Calu3 (cell line): ENCODE measurements around the gene ACSM5. TPM values are rescaled to one million over a fixed set of nuclear protein-coding genes. Genes with fewer than 3 reads are reported as not detected.

Experiments
- BruUV-seq: library from RNA; stranded (reverse); fragments of 400-500 nt; replicated peaks from 2 replicates; lab custom pipeline; 2021; lab: Mats Ljungman, UMichigan
- CTCF ChIA-PET: fragments of 300-600 bp; sonication (Branson Sonifier 250); formaldehyde crosslinking; loops from one replicate; lab custom pipeline; 2022; ENCODE audit warnings: antibody characterized with exemption; lab: Charles Lee
- DNase-seq: peaks from one replicate; pipeline ENCODE4 v3.0.0; 2022
- H3K27ac Mint-ChIP-seq: one replicate; pipeline ENCODE4 v1.8.0; 2022; ENCODE audit warnings: mixed read lengths; ENCODE audit not compliant: unreplicated experiment
- H3K27me3 Mint-ChIP-seq: one replicate; pipeline ENCODE4 v1.8.0; 2022; ENCODE audit warnings: mixed read lengths; ENCODE audit not compliant: unreplicated experiment
- H3K36me3 Mint-ChIP-seq: one replicate; pipeline ENCODE4 v1.8.0; 2022; ENCODE audit warnings: mild to moderate bottlenecking, moderate library complexity, mixed read lengths; ENCODE audit not compliant: insufficient read depth, unreplicated experiment
- H3K4me1 Mint-ChIP-seq: one replicate; pipeline ENCODE4 v1.8.0; 2022; ENCODE audit warnings: mild to moderate bottlenecking, low read depth, mixed read lengths; ENCODE audit not compliant: unreplicated experiment
- H3K4me3 Mint-ChIP-seq: one replicate; pipeline ENCODE4 v1.8.0; 2022; ENCODE audit warnings: mild to moderate bottlenecking, low read depth, moderate library complexity, mixed read lengths; ENCODE audit not compliant: unreplicated experiment
- H3K9me3 Mint-ChIP-seq: one replicate; pipeline ENCODE4 v1.8.0; 2022; ENCODE audit warnings: low read depth, mixed read lengths; ENCODE audit not compliant: unreplicated experiment
- CTCF ChIP-seq: fragments of 200-600 bp; IDR thresholded peaks from one replicate; pipeline ENCODE4 v1.8.0; 2022; ENCODE audit warnings: antibody characterized with exemption; ENCODE audit not compliant: unreplicated experiment
- intact Hi-C: fragments of 100-400 bp; cut with micrococcal nuclease; formaldehyde crosslinking; loops from one replicate; pipeline ENCODE4 v1.10.0; 2022; ENCODE audit not compliant: unreplicated experiment
- total RNA-seq: library from RNA; stranded (reverse); gene quantifications from 2 replicates; pipeline ENCODE4 v1.2.3, GENCODE V29; 2022

The ACSM5 gene
- total RNA-seq, 1 experiment from 2014 or later, result not detected

GRCh38 chr16:20369452-20370054 is 39.8 kb upstream of the ACSM5 start:
- Mint-ChIP-seq H3K36me3 (no peaks in the 10 kb centered on the region), H3K9me3 (no peaks in the 10 kb centered on the region), H3K4me3 (no peak overlapping the region), H3K4me1 (no peaks in the 10 kb centered on the region), H3K27me3 (peaks cover 89% of the 10 kb centered on the region), H3K27ac (no peak overlapping the region)
- intact Hi-C loops, result no loop called here
- CTCF ChIA-PET, result no interaction called here
- TF ChIP-seq CTCF, result no peak
- BruUV-seq, result no TSS peak
- no peak for DNase-seq

- no peak overlapping the region for H3K4me3 Mint-ChIP-seq
- no peaks in the 10 kb centered on the region for H3K36me3 Mint-ChIP-seq
- peaks cover 94% of the 10 kb centered on the region for H3K27me3 Mint-ChIP-seq
- H3K27ac Mint-ChIP-seq, result no peak overlapping the region
- intact Hi-C loops, result no loop called here
- no peak for TF ChIP-seq CTCF
- no peaks in the 10 kb centered on the region for H3K4me1 Mint-ChIP-seq
- no peaks in the 10 kb centered on the region for H3K9me3 Mint-ChIP-seq
- BruUV-seq, result no TSS peak
- CTCF ChIA-PET, result interaction anchor here (1.3 kb wide), 2 partner anchors 11 to 23 kb away, joined by 3 read pairs; no protein-coding TSS in a partner anchor
- DNase-seq, result no peak
Observed at GRCh38 chr16:20372701-20373100, 36.6 kb upstream of the ACSM5 start.

GRCh38 chr16:20377181-20377580 is 32.2 kb upstream of the ACSM5 start:
- H3K27me3 Mint-ChIP-seq, result peaks cover 66% of the 10 kb centered on the region
- BruUV-seq, result no TSS peak
- H3K4me3 Mint-ChIP-seq, result no peak overlapping the region
- H3K27ac Mint-ChIP-seq, result no peak overlapping the region
- DNase-seq, result no peak
- CTCF ChIA-PET, result interaction anchor here (1.2 to 1.3 kb wide), 2 partner anchors 9 to 38 kb away, joined by 3 to 6 read pairs; no protein-coding TSS in a partner anchor
- intact Hi-C loops, result no loop called here
- TF ChIP-seq CTCF, result no peak
- H3K36me3 Mint-ChIP-seq, result no peaks in the 10 kb centered on the region
- no peaks in the 10 kb centered on the region for H3K9me3 Mint-ChIP-seq
- no peaks in the 10 kb centered on the region for H3K4me1 Mint-ChIP-seq

- CTCF ChIA-PET, result interaction anchor here (0.8 to 1.0 kb wide), 2 partner anchors 43 to 474 kb away, joined by 3 read pairs; no protein-coding TSS in a partner anchor
- BruUV-seq, result no TSS peak
- no peaks in the 10 kb centered on the region for H3K4me1 Mint-ChIP-seq
- H3K27me3 Mint-ChIP-seq, result peaks cover 53% of the 10 kb centered on the region
- H3K36me3 Mint-ChIP-seq, result no peaks in the 10 kb centered on the region
- no peak overlapping the region for H3K27ac Mint-ChIP-seq
- no peak for TF ChIP-seq CTCF
- H3K4me3 Mint-ChIP-seq, result no peak overlapping the region
- intact Hi-C loops, result loop anchor here (10.0 kb wide), 2 partner anchors 396 to 776 kb away; no protein-coding TSS in a partner anchor
- no peaks in the 10 kb centered on the region for H3K9me3 Mint-ChIP-seq
- no peak for DNase-seq
Observed at GRCh38 chr16:20380782-20381181, 28.6 kb upstream of the ACSM5 start.
